Liver (tissue), 9 donors: Measurements from ENCODE around the gene RAD51B. TPM values are rescaled to one million over a fixed set of nuclear protein-coding genes. Genes with fewer than 3 reads are reported as not detected.

Experiments
- DNase-seq: peaks from one replicate; pipeline ENCODE4 v3.0.0-alpha.2; 2017; ENCODE audit warnings: low spot score
- H3K27ac ChIP-seq, 2 donors: one replicate each; pipeline ENCODE4 v1.7.0; 2013; ENCODE audit warnings: inconsistent platforms in 2 of 2, low read length in 2 of 2, control low read depth in 1 of 2, low read depth in 1 of 2, mild to moderate bottlenecking in 1 of 2
- H3K27me3 ChIP-seq, 4 donors: one replicate each; pipeline versions ENCODE4 v1.6.1 to v1.7.0; 2013; ENCODE audit warnings: low read length in 3 of 4, inconsistent platforms in 1 of 4, mild to moderate bottlenecking in 1 of 4, moderate library complexity in 1 of 4; ENCODE audit not compliant: control insufficient read depth in 4 of 4, insufficient read depth in 4 of 4
- H3K36me3 ChIP-seq, 4 donors: one replicate each; pipeline versions ENCODE4 v1.6.1 to v1.7.0; 2013; ENCODE audit warnings: low read length in 3 of 4, mild to moderate bottlenecking in 3 of 4, low read depth in 1 of 4, moderate library complexity in 1 of 4; ENCODE audit not compliant: control insufficient read depth in 4 of 4, insufficient read depth in 3 of 4
- H3K4me1 ChIP-seq, 4 donors: one replicate each; pipeline versions ENCODE4 v1.6.1 to v1.7.0; 2013; ENCODE audit warnings: low read length in 3 of 4, mild to moderate bottlenecking in 3 of 4, moderate library complexity in 1 of 4; ENCODE audit not compliant: control insufficient read depth in 4 of 4, insufficient read depth in 4 of 4
- H3K4me3 ChIP-seq, 3 donors: one replicate each; pipeline versions ENCODE4 v1.6.1 to v1.7.0; 2013; ENCODE audit warnings: low read length in 3 of 3, control low read depth in 1 of 3, low read depth in 1 of 3, mild to moderate bottlenecking in 1 of 3
- H3K9ac ChIP-seq, 2 donors: one replicate each; pipeline ENCODE4 v1.7.0; 2013; ENCODE audit warnings: low read length in 2 of 2, mild to moderate bottlenecking in 2 of 2, moderate library complexity in 2 of 2, control low read depth in 1 of 2, low read depth in 1 of 2
- H3K9me3 ChIP-seq, 4 donors: one replicate each; pipeline versions ENCODE4 v1.6.1 to v1.7.0; 2013; ENCODE audit warnings: low read length in 3 of 4; ENCODE audit not compliant: control insufficient read depth in 4 of 4
- ATF3 ChIP-seq: IDR thresholded peaks from 2 replicates; pipeline ENCODE4 v1.6.1; 2016; ENCODE audit warnings: antibody characterized with exemption
- CTCF ChIP-seq: fragments of 150-350 bp; IDR thresholded peaks from 2 replicates; pipeline ENCODE4 v1.5.1; 2017; ENCODE audit warnings: improper control_type of control experiment, low read depth, low read length; ENCODE audit not compliant: missing input control
- EGR1 ChIP-seq, 2 donors: IDR thresholded peaks; 2 replicates each; pipeline ENCODE4 v1.6.1; 2016 to 2018; ENCODE audit warnings: antibody characterized with exemption in 2 of 2, low read depth in 2 of 2
- FOXA1 ChIP-seq: IDR thresholded peaks from 2 replicates; pipeline ENCODE4 v1.6.1; 2016; ENCODE audit warnings: antibody characterized with exemption
- FOXA2 ChIP-seq: IDR thresholded peaks from 2 replicates; pipeline ENCODE4 v1.6.1; 2016; ENCODE audit warnings: antibody characterized with exemption
- GABPA ChIP-seq, 2 donors: IDR thresholded peaks in 1 of 2; conservative IDR thresholded peaks in 1 of 2; 2 replicates each; pipeline ENCODE4 v1.6.1; 2016; ENCODE audit warnings: antibody characterized with exemption in 2 of 2, mild to moderate bottlenecking in 1 of 2, moderate library complexity in 1 of 2
- HNF4A ChIP-seq, 2 donors: conservative IDR thresholded peaks; 2 replicates each; pipeline ENCODE4 v1.6.1; 2016; ENCODE audit warnings: antibody characterized with exemption in 2 of 2, mild to moderate bottlenecking in 2 of 2
- HNF4G ChIP-seq: IDR thresholded peaks from 2 replicates; pipeline ENCODE4 v1.6.1; 2016; ENCODE audit warnings: antibody characterized with exemption
- JUND ChIP-seq, 2 donors: IDR thresholded peaks; 2 replicates each; pipeline ENCODE4 v1.6.1; 2016; ENCODE audit warnings: antibody characterized with exemption in 2 of 2
- MAX ChIP-seq: IDR thresholded peaks from 2 replicates; pipeline ENCODE4 v1.6.1; 2016; ENCODE audit warnings: antibody characterized with exemption
- NR2F2 ChIP-seq: IDR thresholded peaks from 2 replicates; pipeline ENCODE4 v1.6.1; 2016; ENCODE audit warnings: antibody characterized with exemption
- RAD21 ChIP-seq, 2 donors: IDR thresholded peaks; 2 replicates each; pipeline ENCODE4 v1.6.1; 2016; ENCODE audit warnings: antibody characterized with exemption in 2 of 2, mild to moderate bottlenecking in 2 of 2
- REST ChIP-seq: IDR thresholded peaks from 2 replicates; pipeline ENCODE4 v1.6.1; 2016; ENCODE audit warnings: antibody characterized with exemption, mild to moderate bottlenecking
- RXRA ChIP-seq, 2 donors: IDR thresholded peaks; 2 replicates each; pipeline ENCODE4 v1.6.1; 2017 to 2018; ENCODE audit warnings: antibody characterized with exemption in 2 of 2, mild to moderate bottlenecking in 1 of 2
- SP1 ChIP-seq: IDR thresholded peaks from 2 replicates; pipeline ENCODE4 v1.6.1; 2018; ENCODE audit warnings: antibody characterized with exemption, mild to moderate bottlenecking
- TAF1 ChIP-seq: conservative IDR thresholded peaks from 2 replicates; pipeline ENCODE4 v1.6.1; 2016; ENCODE audit warnings: antibody characterized with exemption, mild to moderate bottlenecking
- YY1 ChIP-seq: IDR thresholded peaks from 2 replicates; pipeline ENCODE4 v1.6.1; 2016; ENCODE audit warnings: antibody characterized with exemption, mild to moderate bottlenecking
- ZBTB33 ChIP-seq: IDR thresholded peaks from 2 replicates; pipeline ENCODE4 v1.6.1; 2016; ENCODE audit warnings: antibody characterized with exemption
- WGBS: extraction: QIAGEN DNeasy Blood & Tissue Kit; methylation state at CpG from one replicate; pipeline ENCODE4 v1.1.7; 2013; 5-methylcytosine and 5-hydroxymethylcytosine counted together
- polyA plus RNA-seq, 2 donors: library from polyadenylated mRNA; stranded (reverse) in 1 of 2; unstranded in 1 of 2; fragments of 200-250 nt in 1 of 2; fragments of >200 nt in 1 of 2; fragmentation: Nextera tagmentation in 1 of 2; extraction: Ambion mirVana in 1 of 2; gene quantifications; one replicate each; pipeline versions ENCODE4 v1.2.1 to v1.2.3, GENCODE V29; 2013 to 2015
- total RNA-seq, 2 donors: library from RNA; depleted of rRNA; stranded (reverse); fragments of >200 nt; gene quantifications; one replicate each; pipeline ENCODE4 v1.2.3, GENCODE V29; 2014
- donor health status: healthy.
- donor health status: healthy.
- donor health status: healthy.
- donor health status: healthy.
- donor health status: healthy.

Gene RAD51B
- total and polyA plus RNA-seq, 4 donors: 0.81 to 12.9 (median 2.4) TPM

- no peaks in the 10 kb centered on the region for H3K36me3 ChIP-seq
- WGBS: 82% methylated on average over 4 of the region's 4 CpGs
- H3K9ac ChIP-seq: no peak overlapping the region
- no peaks in the 10 kb centered on the region for H3K27me3 ChIP-seq
- no peaks in the 10 kb centered on the region for H3K9me3 ChIP-seq
- H3K4me3 ChIP-seq: no peak overlapping the region
- TF ChIP-seq REST: no peak
- TF ChIP-seq RAD21 (IDR thresholded peaks at IDR 0.05): no peak
- TF ChIP-seq EGR1 (IDR thresholded peaks at IDR 0.05; ENCODE audit: low read depth in 2 of 2): no peak
- no peak for TF ChIP-seq SP1
- no peak for TF ChIP-seq NR2F2
- no peak for TF ChIP-seq ATF3
- no peak for TF ChIP-seq HNF4A (conservative IDR thresholded peaks at IDR 0.05)
- TF ChIP-seq ZBTB33: no peak
- TF ChIP-seq YY1: no peak
- no peak for TF ChIP-seq RXRA (IDR thresholded peaks at IDR 0.05)
- TF ChIP-seq HNF4G: no peak
- TF ChIP-seq JUND (IDR thresholded peaks at IDR 0.05): no peak
- TF ChIP-seq CTCF: no peak
- no peak for TF ChIP-seq GABPA (IDR thresholded peaks at IDR 0.05 in 1 of 2, conservative IDR thresholded peaks at IDR 0.05 in 1 of 2)
- TF ChIP-seq TAF1: no peak
- TF ChIP-seq FOXA2: no peak
- no peak for TF ChIP-seq FOXA1
- TF ChIP-seq MAX: no peak
- DNase-seq: no peak
- no peak overlapping the region for H3K27ac ChIP-seq
- H3K4me1 ChIP-seq: no peaks in the 10 kb centered on the region
Measured at GRCh38 chr14:68362846-68363245, 543.3 kb downstream of the RAD51B start.
